Right atrium auricular region (tissue), 2 donors: ENCODE measurements around the gene EPM2AIP1. TPM values are rescaled to one million over a fixed set of nuclear protein-coding genes. Genes with fewer than 3 reads are reported as not detected.
A peak's percentile ranks its signal among the peaks of the same experiment; 100 is the strongest.

Experiments
- DNase-seq: peaks from one replicate; pipeline ENCODE4 v3.0.0-alpha.2; 2019; ENCODE audit warnings: low spot score
- H3K27ac ChIP-seq, 2 donors: fragments of 200-600 bp; sonication (generic); 1 replicate in 1 of 2; 2 replicates in 1 of 2; pipeline ENCODE4 v1.5.1; 2016 to 2019
- H3K27me3 ChIP-seq, 2 donors: fragments of 200-600 bp; sonication (generic); one replicate each; pipeline versions ENCODE4 v1.5.1 to v1.6.0; 2017 to 2019
- H3K36me3 ChIP-seq: fragments of 200-600 bp; sonication (generic); one replicate; pipeline ENCODE4 v1.5.1; 2016
- H3K4me1 ChIP-seq, 2 donors: fragments of 200-600 bp; sonication (generic); one replicate each; pipeline versions ENCODE4 v1.5.1 to v1.6.0; 2017 to 2019
- H3K4me3 ChIP-seq, 2 donors: fragments of 200-600 bp; sonication (generic); 1 replicate in 1 of 2; 2 replicates in 1 of 2; pipeline ENCODE4 v1.5.1; 2017 to 2019; ENCODE audit warnings: mild to moderate bottlenecking in 1 of 2, moderate library complexity in 1 of 2
- H3K9me3 ChIP-seq, 2 donors: fragments of 200-600 bp; sonication (generic); one replicate each; pipeline ENCODE4 v1.5.1; 2019
- total RNA-seq, 2 donors: library from RNA; depleted of rRNA; stranded (reverse); fragments of >200 nt; gene quantifications; one replicate each; pipeline ENCODE4 v1.1.0, GENCODE V29; 2016
- TF ChIP-seq, protein P1 (sequence below), 2 donors: fragments of 200-600 bp; sonication (generic); IDR thresholded peaks; one replicate each; pipeline ENCODE4 v1.5.1; 2019; ENCODE audit warnings: antibody characterized with exemption in 2 of 2

EPM2AIP1 gene
- total RNA-seq, 2 donors from 2014 or later, result 10.3 TPM

DNA sequence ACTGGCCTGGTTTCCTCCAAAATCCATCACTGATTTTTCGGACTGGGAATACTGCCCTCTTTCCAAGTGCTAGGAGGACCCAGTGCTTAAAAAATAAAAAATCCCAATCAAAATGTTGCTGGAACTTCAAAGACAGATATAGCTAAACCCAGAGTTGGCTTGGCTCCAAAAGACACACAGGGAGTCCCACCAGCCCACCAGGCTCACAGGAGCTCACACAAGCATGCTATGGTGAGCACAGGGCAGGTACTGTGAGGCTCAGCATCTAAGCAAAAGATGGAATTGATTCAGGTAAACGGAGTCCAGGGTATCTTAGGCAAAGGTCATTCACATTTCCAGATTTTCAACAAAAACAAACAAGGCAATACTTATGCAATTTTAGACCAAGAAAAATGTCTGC is 51.8 kb downstream of the EPM2AIP1 start:
- no peaks in the 10 kb centered on the region for H3K27me3 ChIP-seq
- peak; percentile 50 for DNase-seq
- TF ChIP-seq, protein P1, sequence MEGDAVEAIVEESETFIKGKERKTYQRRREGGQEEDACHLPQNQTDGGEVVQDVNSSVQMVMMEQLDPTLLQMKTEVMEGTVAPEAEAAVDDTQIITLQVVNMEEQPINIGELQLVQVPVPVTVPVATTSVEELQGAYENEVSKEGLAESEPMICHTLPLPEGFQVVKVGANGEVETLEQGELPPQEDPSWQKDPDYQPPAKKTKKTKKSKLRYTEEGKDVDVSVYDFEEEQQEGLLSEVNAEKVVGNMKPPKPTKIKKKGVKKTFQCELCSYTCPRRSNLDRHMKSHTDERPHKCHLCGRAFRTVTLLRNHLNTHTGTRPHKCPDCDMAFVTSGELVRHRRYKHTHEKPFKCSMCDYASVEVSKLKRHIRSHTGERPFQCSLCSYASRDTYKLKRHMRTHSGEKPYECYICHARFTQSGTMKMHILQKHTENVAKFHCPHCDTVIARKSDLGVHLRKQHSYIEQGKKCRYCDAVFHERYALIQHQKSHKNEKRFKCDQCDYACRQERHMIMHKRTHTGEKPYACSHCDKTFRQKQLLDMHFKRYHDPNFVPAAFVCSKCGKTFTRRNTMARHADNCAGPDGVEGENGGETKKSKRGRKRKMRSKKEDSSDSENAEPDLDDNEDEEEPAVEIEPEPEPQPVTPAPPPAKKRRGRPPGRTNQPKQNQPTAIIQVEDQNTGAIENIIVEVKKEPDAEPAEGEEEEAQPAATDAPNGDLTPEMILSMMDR (IDR thresholded peaks at IDR 0.05), result no peak
- H3K4me1 ChIP-seq, result peaks cover 0 to 14% of the 10 kb centered on the region in 2 donors
- no peaks in the 10 kb centered on the region for H3K9me3 ChIP-seq
- H3K36me3 ChIP-seq, result no peaks in the 10 kb centered on the region
- H3K27ac ChIP-seq, result no peak overlapping the region
- H3K4me3 ChIP-seq, result no peak overlapping the region

DNA sequence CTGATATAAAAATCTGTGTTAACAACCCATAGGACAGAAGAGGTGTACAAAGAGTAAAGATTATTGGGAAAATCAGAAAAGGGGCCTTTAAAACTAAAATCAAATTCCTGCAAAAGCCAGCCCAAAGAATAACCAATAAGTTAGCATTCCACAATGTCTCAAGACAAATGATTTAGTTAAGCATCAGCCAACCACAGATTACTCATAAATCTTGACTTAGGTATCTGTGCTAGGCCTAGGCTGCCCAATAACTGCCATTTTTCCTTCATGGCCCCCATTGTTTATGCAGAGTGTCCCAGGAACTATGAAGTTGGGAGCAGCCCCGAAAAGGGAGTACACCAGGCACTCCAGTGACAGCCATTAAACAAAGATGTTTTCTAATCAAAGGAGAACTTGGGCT is 55.4 kb downstream of the EPM2AIP1 start:
- TF ChIP-seq, protein P1 (IDR thresholded peaks at IDR 0.05), result no peak
- DNase-seq, result peak; percentile 2
- no peaks in the 10 kb centered on the region for H3K36me3 ChIP-seq

More for the DNA sequence above, 55.4 kb downstream of the EPM2AIP1 start:
- Histone ChIP-seq H3K27ac (no peak overlapping the region), H3K27me3 (no peaks in the 10 kb centered on the region), H3K4me3 (no peak overlapping the region), H3K9me3 (no peaks in the 10 kb centered on the region), H3K4me1 (peaks cover 0 to 20% of the 10 kb centered on the region in 2 donors)

Other genes starting within 250 kb of the EPM2AIP1 start
- gene DCLK3, start 228.6 kb downstream of the EPM2AIP1 start, total RNA-seq, result under 1 TPM; 0.08 to 0.15 TPM
- gene TRANK1, start 48.1 kb downstream of the EPM2AIP1 start, total RNA-seq, result 10 to 100 TPM in 1 of 2 donors, 1 to 10 TPM in 1; 5.7 to 10.3 TPM
- gene MLH1, start 387 bp upstream of the EPM2AIP1 start, total RNA-seq, result 10 to 100 TPM; 36.0 to 37.8 TPM
- 100 to 1,000 TPM in 1 of 2 donors, 10 to 100 TPM in 1; 82.3 to 142 TPM for gene LRRFIP2, start 181.5 kb upstream of the EPM2AIP1 start, total RNA-seq